ENCODE measurements around the gene TAF6.
"Not testable (repeated sequence)": the region's sequence is repeated elsewhere in the genome, so short reads cannot be mapped to it uniquely, and the experiment has no call there.

Gene TAF6

DNA sequence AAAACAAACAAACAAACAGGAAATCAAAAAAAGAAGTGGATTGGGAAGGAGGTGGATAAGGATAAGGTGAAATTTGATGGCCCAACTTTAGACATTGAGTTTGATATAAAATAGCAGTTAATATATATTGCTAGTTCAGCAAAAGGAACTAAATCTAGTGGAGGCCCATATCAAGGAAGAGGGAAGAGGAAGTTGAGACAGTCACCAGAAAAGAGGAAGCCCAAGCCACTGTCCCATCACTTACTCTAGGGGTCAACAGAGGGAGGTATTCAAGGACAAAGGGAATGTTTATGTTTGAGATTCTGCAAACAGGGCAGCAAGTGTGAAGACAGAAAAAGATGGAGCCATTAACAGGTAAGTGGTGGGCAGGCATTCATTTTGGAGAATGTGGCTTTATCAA is 33.2 kb upstream of the TAF6 start:
- DNase-seq (ENCODE audit: low spot score) = no peak

DNA sequence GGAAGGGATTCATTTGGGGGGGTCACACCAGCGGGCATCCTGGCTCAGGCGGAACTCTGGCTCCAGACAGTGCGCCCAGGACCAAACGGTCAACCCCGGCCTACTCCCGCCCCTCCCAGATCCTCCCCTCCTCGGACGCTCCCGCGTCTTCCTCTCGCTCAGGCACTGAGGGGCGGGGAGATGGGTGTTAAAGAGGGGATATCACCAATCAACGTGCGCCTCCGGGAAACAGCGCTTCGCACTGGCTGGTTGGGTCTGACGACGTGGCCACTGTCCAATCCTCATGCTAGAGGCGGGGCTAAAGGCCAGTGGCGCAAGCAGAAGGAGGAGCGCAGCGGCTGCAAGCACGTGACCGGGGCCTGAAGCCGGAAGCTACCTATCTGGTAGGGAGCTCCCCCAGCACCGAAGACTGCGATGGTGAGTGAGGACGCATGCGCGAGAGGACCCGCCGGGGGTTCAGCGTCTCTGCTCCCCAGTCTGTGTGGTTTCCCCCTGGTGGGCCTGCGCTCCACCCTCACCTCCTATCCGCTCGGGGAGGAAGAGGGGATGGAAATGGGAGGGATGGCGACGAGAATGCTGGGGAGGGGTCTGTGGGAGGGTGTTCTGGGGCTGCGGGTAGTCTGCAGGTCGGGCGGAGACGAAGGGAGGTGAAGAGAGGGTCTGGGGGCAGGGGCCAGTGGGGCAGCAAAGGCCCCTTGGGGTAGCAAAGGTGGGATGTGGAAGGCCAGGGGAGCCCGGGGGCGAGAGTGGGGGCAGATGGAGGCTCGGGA is 29.6 kb upstream of the TAF6 start, which contains the start of gene LAMTOR4:
LAMTOR4 (plus strand) TSS at position 360 of the 770 bp plus-strand sequence; CDS start at position 415, 55 bp downstream.
- peak; percentile 100 for DNase-seq (ENCODE audit: low spot score)

DNA sequence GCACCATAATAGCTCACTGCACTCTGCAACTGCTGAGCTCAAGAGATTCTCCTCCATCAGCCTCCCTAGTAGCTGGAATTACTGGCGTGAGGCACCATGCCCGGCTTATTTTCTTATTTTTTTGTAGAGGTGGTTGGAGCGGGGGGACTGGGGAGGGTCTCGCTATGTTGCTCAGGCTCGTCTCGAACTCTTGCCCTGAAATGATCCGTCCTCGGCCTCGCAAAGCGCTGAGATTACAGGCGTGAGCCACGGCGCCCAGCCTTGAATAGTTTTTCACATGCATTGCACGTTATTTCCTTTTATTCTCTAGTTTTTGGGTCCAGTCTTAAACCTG is 29.0 kb upstream of the TAF6 start:
- no peak for DNase-seq (ENCODE audit: low spot score)

DNA sequence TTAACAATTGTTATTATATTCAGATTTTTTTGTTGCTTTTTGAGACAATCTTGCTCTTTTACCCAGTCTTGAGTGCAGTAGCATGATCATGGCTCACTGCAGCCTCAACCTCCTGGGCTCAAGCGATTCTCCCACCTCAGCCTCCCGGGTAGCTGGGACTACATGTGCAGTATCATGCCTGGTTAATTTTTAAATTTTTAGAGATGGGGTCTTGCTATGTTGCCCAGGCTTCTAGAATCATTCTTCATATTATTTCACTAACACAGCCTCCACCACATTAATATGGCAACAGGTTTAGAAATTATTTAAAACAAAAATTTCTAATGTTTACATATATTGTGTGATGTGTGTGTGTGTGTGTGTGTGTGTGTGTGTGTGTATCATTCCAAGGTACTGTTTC is 28.1 kb upstream of the TAF6 start:
- no peak for DNase-seq (ENCODE audit: low spot score)

DNA sequence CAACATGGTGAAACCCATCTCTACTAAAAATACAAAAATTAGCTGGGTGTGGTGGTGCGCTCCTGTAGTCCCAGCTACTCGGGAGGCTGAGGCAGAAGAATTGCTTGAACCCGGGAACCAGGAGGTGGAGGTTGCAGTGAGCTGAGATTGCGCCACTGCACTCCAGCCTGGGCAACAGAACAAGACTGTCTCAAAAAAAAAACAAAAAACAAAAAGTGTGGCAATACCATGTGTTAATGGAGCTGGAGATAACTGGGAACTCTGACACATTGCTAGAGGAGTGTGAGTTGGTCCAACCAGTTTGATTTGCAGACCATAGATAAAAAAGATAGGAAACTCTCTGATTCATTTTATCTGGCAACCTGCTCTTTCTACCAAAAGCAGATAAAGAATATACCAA is 27.2 kb upstream of the TAF6 start:
- not testable (repeated sequence) for DNase-seq (ENCODE audit: low spot score)

DNA sequence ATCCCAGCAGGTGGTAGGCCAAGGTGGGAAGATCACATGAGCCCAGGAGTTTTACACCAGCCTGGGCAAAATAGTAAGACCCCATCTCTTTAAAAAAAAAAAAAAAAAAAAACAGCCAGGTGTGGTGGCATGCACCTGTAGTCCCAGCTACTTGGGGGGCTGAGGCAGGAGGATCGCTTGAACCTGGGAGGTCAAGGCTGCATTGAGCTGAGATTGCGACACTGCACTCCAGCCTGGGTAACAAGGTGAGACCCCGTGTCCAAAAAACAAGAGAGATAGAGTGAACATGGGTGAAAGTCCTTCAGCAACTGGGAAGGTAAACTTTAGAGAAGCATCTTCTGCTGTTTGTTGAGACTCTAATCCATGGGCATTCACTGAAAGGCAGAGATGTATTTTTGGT is 23.3 kb upstream of the TAF6 start:
- DNase-seq (ENCODE audit: low spot score) = no peak

DNA sequence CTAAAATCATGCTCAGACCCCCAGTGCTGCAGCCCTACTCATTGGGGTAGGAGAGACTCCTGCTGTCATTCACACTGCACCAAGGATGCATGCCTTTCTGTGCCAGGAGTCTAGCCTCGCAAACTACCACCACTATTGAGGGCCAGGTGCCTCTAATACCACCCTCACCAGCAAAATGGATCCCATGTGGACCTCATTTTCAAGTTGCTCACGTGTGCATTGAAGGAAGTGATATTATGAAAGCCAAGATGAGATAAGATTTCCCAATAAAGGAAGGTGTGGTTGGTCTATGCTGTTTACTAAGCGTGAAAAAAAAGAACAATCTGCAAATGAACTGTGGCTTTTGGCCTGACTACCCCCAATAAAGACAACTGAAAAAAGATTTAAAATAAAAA is 22.4 kb upstream of the TAF6 start:
- no peak for DNase-seq (ENCODE audit: low spot score)

DNA sequence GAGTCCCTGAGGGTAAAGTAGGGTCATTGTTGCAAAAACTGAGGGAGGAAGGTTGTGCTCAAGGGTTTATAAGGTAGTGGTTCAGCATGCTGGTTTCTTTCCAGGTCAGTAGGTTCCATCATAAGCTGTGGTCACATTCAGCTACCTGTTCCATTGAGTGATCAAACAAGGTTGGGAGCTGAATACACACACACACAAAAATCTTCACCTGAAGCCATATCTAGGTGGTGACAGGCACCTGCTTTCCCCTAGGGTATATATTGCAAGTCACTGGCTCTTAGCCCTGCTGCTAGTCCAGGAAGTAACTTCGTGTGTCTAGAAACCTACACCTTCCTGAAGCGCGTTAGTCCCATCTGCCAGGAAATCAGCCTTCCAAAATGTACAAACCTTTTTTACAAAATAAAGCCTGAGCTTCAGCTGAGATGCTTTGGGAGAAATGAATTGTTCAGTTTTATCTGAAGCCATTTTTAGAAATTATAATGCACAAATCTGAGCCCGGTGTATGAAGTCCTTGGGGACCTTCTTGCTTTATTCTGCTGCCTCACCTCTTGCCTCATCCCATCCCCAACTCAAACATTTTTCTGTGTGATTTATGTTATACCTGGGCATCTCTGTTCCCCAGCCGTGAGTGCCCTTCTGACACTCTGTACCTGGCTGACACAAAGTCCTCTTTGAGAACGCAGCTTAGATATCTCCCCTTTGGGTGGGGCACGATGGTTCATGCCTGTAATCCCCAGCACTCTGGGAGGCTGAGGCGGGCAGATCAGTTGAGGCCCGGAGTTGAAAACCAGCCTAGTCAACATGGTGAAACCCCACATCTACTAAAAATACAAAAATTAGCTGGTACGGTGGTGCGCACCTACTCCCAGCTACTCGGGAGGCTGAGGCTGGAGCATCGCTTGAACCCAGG is 18.9 kb upstream of the TAF6 start:
- no peak for DNase-seq (ENCODE audit: low spot score)

DNA sequence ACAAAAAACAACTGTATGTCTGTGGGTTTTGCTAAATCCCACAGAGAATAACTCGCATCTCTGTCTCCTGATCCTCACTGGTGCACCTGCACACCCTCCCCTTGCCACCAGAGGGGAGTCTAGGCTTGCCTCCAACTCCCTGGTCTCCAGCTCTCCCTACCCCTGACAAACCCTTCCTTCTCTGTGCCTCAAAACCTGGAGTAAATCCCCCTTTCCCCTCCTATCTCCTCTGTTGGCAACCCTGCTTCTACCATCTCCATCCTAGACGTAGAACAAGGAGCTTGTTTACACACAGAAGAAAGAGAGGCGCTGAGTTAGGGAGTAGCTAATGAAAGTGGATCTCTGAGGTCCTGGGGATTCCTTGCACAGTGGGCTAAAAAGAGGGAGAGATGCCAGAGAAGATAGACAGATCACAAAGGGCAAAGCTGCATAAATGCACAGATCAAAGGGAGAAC is 13.6 kb upstream of the TAF6 start:
- peak; percentile 68 for DNase-seq (ENCODE audit: low spot score)

DNA sequence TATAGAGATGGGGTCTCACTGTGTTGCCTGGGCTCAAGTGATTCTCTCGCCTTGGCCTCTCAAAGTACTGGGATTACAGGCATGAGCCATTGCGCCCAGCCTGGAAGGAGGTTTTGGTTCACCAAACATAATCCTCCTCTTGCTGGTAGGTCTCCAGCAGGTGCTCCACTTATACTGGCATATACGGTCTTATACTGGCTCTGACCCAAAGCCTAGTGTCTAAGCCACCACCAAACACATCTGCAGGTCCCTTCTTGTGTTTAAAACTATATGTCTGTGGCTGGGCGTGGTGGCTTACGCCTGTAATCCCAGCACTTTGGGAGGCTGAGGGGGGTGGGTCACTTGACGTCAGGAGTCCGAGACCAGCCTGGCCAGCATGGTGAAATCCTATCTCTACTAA is 13.0 kb upstream of the TAF6 start:
- DNase-seq (ENCODE audit: low spot score) = no peak

DNA sequence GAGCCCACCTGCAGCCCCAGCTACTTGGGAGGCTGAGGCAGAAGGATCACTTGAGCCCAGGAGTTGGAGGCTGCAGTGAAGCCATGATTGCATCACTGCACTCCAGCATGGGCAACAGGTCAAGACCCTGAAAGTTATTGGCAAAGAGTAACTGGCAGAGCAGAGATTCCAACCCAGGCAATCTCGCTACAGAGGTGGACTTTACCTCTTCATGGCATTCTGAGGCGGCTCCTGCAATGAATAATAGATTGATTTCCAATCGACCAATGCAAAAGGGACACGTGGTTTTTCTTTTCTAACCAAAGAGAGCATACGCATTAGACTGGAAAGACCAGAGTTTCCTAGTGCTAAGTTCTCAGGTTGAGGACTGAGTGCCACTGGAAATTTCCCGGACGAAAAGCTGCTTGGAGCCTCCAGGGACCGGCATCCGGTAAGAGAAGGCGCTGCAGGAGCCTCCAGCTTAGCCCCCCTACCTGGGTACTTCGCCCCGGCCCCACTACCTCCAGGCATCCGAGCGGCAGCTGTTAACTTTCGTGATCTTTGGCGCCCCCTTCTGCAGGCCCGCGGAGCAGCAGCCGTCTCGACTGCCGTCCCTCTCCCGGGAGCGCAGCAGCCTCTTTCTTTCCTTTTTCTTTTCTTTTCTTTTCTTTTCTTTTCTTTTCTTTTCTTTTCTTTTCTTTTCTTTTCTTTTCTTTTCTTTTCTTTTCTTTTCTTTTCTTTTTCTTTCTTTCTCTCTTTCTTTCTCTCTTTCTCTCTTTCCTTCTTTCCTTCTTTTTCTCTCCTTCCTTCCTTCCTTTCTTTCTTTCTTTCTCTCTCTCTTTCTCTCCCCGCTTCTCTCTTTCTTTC is 11.7 kb upstream of the TAF6 start:
- peak; percentile 70 for DNase-seq (ENCODE audit: low spot score)

DNA sequence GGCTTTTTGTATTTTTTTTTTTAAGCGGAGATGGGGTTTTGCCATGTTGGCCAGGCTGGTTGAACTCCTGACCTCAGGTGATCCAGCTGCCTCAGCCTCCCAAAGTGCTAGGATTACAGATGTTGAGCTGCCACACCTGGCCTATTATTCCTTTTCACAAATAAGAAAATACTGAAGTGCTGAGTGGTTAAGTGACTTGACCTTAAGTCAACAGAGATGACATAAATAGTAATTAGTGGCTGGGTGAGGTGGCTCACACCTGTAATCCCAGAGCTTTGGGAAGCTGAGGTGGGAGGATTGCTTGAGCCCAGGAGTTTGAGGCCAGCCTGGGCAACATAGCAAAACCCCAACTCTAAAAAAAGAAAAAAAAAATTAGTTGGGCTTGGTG is 11.1 kb upstream of the TAF6 start:
- DNase-seq (ENCODE audit: low spot score) = not testable (repeated sequence)

DNA sequence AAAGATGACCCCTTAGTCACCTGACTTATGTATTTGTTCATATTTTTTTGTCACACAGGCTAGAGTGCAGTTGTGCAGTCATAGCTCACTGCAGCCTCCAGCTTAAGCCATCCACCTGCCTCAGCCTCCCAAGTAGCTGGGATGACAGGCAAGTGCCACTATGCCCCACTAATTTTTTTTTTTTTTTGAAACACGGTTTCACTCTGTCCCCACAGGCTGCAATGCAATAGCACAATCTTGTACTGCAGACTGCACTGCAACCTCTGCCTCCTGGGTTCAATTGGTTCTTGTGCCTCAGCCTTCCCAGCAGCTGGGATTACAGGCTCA is 9.4 kb upstream of the TAF6 start:
- no peak for DNase-seq (ENCODE audit: low spot score)

DNA sequence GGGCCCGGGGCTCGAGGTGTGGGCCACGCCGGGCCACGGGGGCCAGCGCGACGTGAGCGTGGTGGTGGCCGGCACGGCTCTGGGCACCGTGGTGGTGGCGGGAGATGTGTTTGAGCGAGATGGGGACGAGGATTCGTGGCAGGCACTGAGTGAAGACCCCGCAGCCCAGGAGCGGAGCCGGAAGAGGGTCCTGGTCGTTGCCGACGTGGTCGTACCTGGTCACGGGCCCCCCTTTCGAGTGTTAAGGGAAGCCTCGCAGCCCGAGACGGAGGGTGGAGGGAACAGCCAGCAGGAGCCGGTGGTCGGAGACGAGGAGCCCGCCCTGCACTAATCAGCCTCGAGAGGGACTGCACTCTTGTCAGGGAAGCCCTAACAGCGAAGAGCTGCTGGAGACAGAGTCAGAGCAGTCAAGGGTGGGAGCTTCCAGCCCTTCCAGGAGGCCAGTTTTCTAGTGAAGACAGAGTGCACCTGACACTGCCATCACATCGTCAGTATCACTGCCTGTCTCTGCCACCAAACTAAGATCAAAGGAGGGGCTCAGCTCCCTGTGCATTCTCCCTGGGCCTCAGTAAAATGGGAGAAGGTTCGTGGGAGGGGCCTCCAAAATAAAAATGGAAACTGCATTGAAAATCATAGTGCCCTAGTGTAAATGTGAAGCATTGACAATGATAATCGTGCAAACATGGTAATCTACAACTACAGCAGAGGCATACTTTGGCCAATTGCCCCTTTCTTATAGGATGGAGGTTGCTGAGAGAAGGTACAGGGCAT is 8.9 kb upstream of the TAF6 start:
- peak; percentile 62 for DNase-seq (ENCODE audit: low spot score)

DNA sequence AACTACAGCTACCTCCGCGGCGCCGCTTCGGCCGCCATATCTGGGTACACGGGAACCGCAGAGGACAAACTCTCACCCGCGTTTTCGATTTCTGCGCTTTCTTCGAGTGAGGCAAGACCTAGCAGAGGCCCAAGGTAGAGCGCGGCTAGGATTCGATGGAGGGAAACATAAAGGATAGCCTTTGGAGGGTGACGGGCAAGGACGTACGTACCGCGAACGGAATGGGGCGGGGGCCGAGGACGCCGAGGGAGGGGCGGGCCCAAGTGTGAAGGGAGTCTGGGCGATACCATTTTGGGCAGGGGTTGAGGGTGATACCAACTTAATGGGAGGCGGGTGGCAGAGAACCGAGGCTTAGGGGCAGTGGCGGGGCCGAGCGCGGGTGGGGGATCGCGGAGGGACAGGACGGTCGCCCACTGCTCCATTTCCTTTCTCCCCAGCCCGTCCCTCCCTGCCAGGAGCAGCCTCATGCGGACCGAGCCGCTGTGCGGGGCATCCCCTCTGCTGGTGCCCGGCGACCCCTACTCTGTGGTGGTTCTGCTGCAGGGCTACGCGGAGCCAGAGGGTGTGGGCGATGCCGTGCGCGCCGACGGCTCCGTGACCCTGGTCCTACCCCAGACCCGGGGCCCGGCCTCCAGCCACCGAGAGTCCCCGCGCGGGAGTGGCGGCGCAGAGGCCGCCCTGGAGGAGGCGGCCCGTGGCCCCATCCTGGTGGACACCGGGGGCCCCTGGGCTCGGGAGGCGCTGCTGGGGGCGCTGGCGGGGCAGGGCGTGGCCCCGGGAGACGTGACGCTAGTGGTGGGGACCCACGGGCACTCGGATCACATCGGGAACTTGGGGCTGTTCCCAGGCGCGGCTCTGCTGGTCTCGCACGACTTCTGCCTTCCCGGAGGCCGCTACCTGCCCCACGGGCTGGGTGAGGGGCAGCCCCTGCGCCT is 8.0 kb upstream of the TAF6 start, which contains the start of gene MBLAC1:
MBLAC1 (plus strand) TSS at position 37 of the 935 bp plus-strand sequence; CDS start at position 466, 429 bp downstream.
- peak; percentile 96 for DNase-seq (ENCODE audit: low spot score)

DNA sequence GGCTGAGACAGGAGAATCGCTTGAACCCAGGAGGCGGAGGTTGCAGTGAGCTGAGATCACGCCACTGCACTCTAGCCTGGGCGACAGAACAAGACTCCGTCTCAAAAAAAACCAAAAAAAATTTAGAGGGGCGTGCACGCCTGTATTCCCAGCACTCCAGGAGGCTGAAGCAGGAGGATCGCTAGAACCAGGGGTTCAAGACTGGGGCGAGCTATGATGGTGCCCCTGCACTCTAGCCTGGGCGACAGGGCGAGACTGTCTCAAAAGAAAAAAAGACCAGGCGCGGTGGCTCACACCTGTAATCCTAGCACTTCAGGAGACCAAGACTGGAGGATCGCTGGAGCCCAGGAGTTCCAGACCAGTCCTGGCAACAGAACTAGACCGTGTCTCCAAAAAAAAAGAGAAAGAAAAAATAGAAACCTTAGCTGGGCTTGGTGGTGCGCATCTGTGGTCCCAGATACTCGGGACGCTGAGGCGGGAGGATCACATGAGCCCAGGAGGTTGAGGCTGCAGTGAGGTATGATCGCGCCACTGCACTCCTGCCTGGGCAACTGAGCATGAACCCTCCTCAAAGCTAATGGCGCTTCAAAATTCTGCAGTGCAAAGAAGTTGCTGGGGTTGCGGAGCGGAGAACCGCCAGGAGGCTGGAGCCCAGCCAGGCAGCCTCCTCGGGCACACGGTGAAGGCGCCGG is 7.2 kb upstream of the TAF6 start:
- no peak for DNase-seq (ENCODE audit: low spot score)

DNA sequence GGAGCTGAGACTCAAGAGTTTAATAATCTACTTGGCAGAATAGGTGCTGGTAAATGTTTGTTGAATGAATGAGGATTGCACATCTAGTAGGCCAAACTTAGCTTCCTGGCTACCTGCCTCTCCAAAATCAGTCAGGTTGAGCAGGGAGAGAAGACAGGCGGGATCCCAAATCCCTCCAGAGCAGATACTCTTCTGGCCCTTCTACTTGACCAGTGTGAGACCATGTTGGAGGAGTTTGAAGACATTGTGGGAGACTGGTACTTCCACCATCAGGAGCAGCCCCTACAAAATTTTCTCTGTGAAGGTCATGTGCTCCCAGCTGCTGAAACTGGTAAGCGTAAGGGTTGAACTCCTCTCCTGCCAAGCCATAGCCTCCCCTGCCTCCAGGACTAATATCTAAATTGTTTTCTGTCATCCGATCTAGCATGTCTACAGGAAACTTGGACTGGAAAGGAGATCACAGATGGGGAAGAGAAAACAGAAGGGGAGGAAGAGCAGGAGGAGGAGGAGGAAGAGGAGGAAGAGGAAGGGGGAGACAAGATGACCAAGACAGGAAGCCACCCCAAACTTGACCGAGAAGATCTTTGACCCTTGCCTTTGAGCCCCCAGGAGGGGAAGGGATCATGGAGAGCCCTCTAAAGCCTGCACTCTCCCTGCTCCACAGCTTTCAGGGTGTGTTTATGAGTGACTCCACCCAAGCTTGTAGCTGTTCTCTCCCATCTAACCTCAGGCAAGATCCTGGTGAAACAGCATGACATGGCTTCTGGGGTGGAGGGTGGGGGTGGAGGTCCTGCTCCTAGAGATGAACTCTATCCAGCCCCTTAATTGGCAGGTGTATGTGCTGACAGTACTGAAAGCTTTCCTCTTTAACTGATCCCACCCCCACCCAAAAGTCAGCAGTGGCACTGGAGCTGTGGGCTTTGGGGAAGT is 5.4 kb upstream of the TAF6 start:
- no peak for DNase-seq (ENCODE audit: low spot score)

DNA sequence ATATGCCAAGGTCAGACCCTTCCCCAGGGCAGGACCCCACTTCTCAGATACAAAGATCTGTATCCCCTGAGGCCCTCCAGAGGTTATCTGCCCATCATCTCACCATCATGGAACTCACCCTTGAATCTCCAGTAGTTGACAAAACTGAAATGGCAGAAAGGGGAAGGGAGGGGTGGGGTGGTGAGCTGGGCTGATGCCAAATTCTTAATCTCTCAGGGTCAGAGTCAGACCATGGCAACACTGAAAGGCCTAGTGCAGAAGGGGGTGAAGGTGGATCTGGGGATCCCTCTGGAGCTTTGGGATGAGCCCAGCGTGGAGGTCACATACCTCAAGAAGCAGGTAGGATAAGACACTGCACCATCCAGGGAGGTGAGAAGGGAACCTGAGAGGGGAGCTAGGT is 3.4 kb upstream of the TAF6 start:
- DNase-seq (ENCODE audit: low spot score) = no peak

DNA sequence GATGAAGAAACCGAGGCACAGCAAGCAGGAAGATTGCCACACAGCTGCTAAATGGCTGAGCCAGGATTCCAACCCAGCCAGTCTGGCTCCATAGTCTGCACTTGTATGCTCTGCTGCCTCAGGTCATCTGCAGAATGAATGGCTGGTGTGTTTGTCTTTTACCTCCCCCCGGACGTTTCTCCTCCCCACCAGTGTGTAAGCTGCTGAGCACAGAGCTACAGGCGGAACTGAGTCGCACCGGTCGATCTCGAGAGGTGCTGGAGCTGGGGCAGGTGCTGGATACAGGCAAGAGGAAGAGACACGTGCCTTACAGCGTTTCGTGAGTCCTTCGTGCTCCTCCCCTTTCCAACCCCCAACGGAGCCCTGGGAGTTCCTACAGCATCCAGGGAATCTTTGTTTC is 2.9 kb upstream of the TAF6 start:
- no peak for DNase-seq (ENCODE audit: low spot score)
